GM12878 (cell line): ENCODE measurements around the gene NBEA. TPM values are rescaled to one million over a fixed set of nuclear protein-coding genes. Genes with fewer than 3 reads are reported as not detected.

Experiments
- ATAC-seq: fragments of 200-7000 bp; cut with Tn5 transposase; 3 replicates; pipeline ENCODE4 v1.9.1; 2020; ENCODE audit warnings: mild to moderate bottlenecking, moderate library complexity
- BruUV-seq: library from RNA; stranded (reverse); fragments of 400-500 nt; replicated peaks from 2 replicates; lab custom pipeline; 2021; lab: Mats Ljungman, UMichigan
- CTCF ChIA-PET: fragments of 300-600 bp; sonication (Branson Sonifier 250); formaldehyde crosslinking; extraction: SDS; loops from one replicate; lab custom pipeline; 2021; ENCODE audit warnings: inconsistent platforms; lab: Yijun Ruan, JAX
- POLR2A ChIA-PET: fragments of 350-600 bp; formaldehyde crosslinking; extraction: SDS; loops from one replicate; lab custom pipeline; 2021; ENCODE audit warnings: inconsistent platforms; lab: Charles Lee
- RAD21 ChIA-PET: fragments of 300-600 bp; sonication (Branson Sonifier 250); formaldehyde crosslinking; loops from one replicate; lab custom pipeline; 2023; ENCODE audit warnings: antibody characterized with exemption; ENCODE audit not compliant: unreplicated experiment; lab: Charles Lee
- SMC1A ChIA-PET: fragments of 300-600 bp; sonication (Branson Sonifier 250); formaldehyde crosslinking; loops from one replicate; lab custom pipeline; 2023; ENCODE audit not compliant: unreplicated experiment, uncharacterized antibody; lab: Charles Lee
- DNase-seq: peaks from one replicate; pipeline ENCODE4 v3.0.0-alpha.2; 2011; ENCODE audit warnings: low read depth, low spot score
- FAIRE-seq: peaks from 3 replicates; lab custom pipeline; 2011; peaks lifted over from hg19 to GRCh38; lab: Jason Lieb, UNC
- H2AFZ ChIP-seq: 2 replicates; pipeline ENCODE4 v1.6.0; 2011; ENCODE audit warnings: low read depth, low read length, control low read depth; ENCODE audit not compliant: control insufficient read depth
- H3K27ac ChIP-seq: 2 replicates; pipeline ENCODE4 v1.5.1; 2011; ENCODE audit warnings: control low read depth; ENCODE audit not compliant: control insufficient read depth, insufficient read depth
- H3K27me3 ChIP-seq, 2 experiments: replicated peaks in 1 of 2; 2 replicates each; pipeline versions ENCODE4 v1.6.0 to v1.6.1; 2011; ENCODE audit warnings: low read length in 1 of 2; ENCODE audit not compliant: control insufficient read depth in 2 of 2, insufficient read depth in 2 of 2
- H3K36me3 ChIP-seq, 2 experiments: 2 replicates each; pipeline ENCODE4 v1.5.1; 2011; ENCODE audit warnings: low read length in 1 of 2; ENCODE audit not compliant: control insufficient read depth in 2 of 2, insufficient read depth in 2 of 2
- H3K4me1 ChIP-seq: 2 replicates; pipeline ENCODE4 v1.6.1; 2011; ENCODE audit warnings: mild to moderate bottlenecking, low read length, moderate library complexity, mixed read lengths; ENCODE audit not compliant: control insufficient read depth, insufficient read depth
- H3K4me2 ChIP-seq: 2 replicates; pipeline ENCODE4 v1.6.0; 2011; ENCODE audit warnings: control low read depth; ENCODE audit not compliant: control insufficient read depth, insufficient read depth
- H3K4me3 ChIP-seq: fragments of 200-600 bp; sonication (generic); 2 replicates; pipeline ENCODE4 v1.5.1; 2016
- H3K79me2 ChIP-seq: 2 replicates; pipeline ENCODE4 v1.6.0; 2011; ENCODE audit warnings: low read length; ENCODE audit not compliant: control insufficient read depth, insufficient read depth
- H3K9ac ChIP-seq: 2 replicates; pipeline ENCODE4 v1.8.0; 2011; ENCODE audit warnings: low read length, control low read depth, mixed read lengths; ENCODE audit not compliant: control insufficient read depth, insufficient read depth
- H3K9me3 ChIP-seq: replicated peaks from 3 replicates; pipeline ENCODE4 v1.5.1; 2011; ENCODE audit warnings: mild to moderate bottlenecking, low read length; ENCODE audit not compliant: control insufficient read depth, insufficient read depth
- H4K20me1 ChIP-seq: 2 replicates; pipeline ENCODE4 v1.6.0; 2011; ENCODE audit not compliant: control insufficient read depth, insufficient read depth
- BCL11A ChIP-seq: IDR thresholded peaks from 2 replicates; pipeline ENCODE4 v1.6.1; 2011; ENCODE audit warnings: low read depth, low read length
- CBX3 ChIP-seq: fragments of 200-600 bp; sonication (generic); IDR thresholded peaks from 2 replicates; pipeline ENCODE4 v1.6.1; 2016; ENCODE audit warnings: low read depth, borderline replicate concordance
- CEBPB ChIP-seq, 2 experiments: fragments of 150-350 bp in 1 of 2; IDR thresholded peaks; 2 replicates each; pipeline ENCODE4 v1.6.1; 2012 to 2014; ENCODE audit warnings: low read depth in 2 of 2, low read length in 2 of 2, borderline replicate concordance in 1 of 2, inconsistent platforms in 1 of 2
- CHD1 ChIP-seq: IDR thresholded peaks from 2 replicates; pipeline ENCODE4 v1.6.1; 2012; ENCODE audit warnings: low read depth, low read length, improper control_type of control experiment
- CREM ChIP-seq: IDR thresholded peaks from 2 replicates; pipeline ENCODE4 v1.6.1; 2014; ENCODE audit warnings: antibody characterized with exemption, low read depth
- EP300 ChIP-seq, 2 experiments: fragments of 150-350 bp in 1 of 2; IDR thresholded peaks; 2 replicates each; pipeline ENCODE4 v1.6.1; 2011 to 2012; ENCODE audit warnings: low read depth in 2 of 2, low read length in 2 of 2, borderline replicate concordance in 1 of 2, improper control_type of control experiment in 1 of 2, inconsistent platforms in 1 of 2; ENCODE audit not compliant: control insufficient read depth in 1 of 2
- GABPA ChIP-seq: IDR thresholded peaks from 2 replicates; pipeline ENCODE4 v1.6.1; 2014; ENCODE audit warnings: antibody characterized with exemption, low read depth, mild to moderate bottlenecking, inconsistent platforms
- GATAD2B ChIP-seq: fragments of 450-650 bp; conservative IDR thresholded peaks from 2 replicates; pipeline ENCODE4 v1.6.1; 2017; ENCODE audit warnings: low read depth, mild to moderate bottlenecking, moderate library complexity
- IKZF1 ChIP-seq: fragments of 450-650 bp; conservative IDR thresholded peaks from 2 replicates; pipeline ENCODE4 v1.6.1; 2017; ENCODE audit warnings: antibody characterized with exemption, mild to moderate bottlenecking
- IRF3 ChIP-seq: fragments of 450-650 bp; IDR thresholded peaks from 2 replicates; pipeline ENCODE4 v1.6.1; 2014; ENCODE audit warnings: mild to moderate bottlenecking
- KAT2A ChIP-seq: conservative IDR thresholded peaks from 2 replicates; pipeline ENCODE4 v1.6.1; 2011; ENCODE audit warnings: low read depth, low read length; ENCODE audit not compliant: control insufficient read depth
- MTA2 ChIP-seq: fragments of 450-650 bp; IDR thresholded peaks from 2 replicates; pipeline ENCODE4 v1.6.1; 2016; ENCODE audit warnings: low read depth, mild to moderate bottlenecking, moderate library complexity
- MTA3 ChIP-seq: IDR thresholded peaks from 2 replicates; pipeline ENCODE4 v1.6.1; 2012; ENCODE audit warnings: low read length, inconsistent platforms, borderline replicate concordance
- MYB ChIP-seq: fragments of 150-350 bp; IDR thresholded peaks from 2 replicates; pipeline ENCODE4 v1.6.1; 2014; ENCODE audit warnings: mild to moderate bottlenecking, low read depth, low read length, borderline replicate concordance
- NR2C2 ChIP-seq: IDR thresholded peaks from 2 replicates; pipeline ENCODE4 v1.6.1; 2011; ENCODE audit warnings: borderline replicate concordance, low read depth; ENCODE audit not compliant: control insufficient read depth, insufficient read length
- NR2F1 ChIP-seq: fragments of 450-650 bp; conservative IDR thresholded peaks from 2 replicates; pipeline ENCODE4 v1.6.1; 2017; ENCODE audit warnings: mild to moderate bottlenecking
- TCF12 ChIP-seq: IDR thresholded peaks from 2 replicates; pipeline ENCODE4 v1.6.1; 2011; ENCODE audit warnings: low read depth, mild to moderate bottlenecking, low read length
- ZNF207 ChIP-seq: fragments of 450-650 bp; IDR thresholded peaks from 2 replicates; pipeline ENCODE4 v1.6.1; 2014; ENCODE audit warnings: antibody characterized with exemption, mild to moderate bottlenecking, borderline replicate concordance
- ZNF217 ChIP-seq: fragments of 450-650 bp; IDR thresholded peaks from 2 replicates; pipeline ENCODE4 v1.6.1; 2017; ENCODE audit warnings: antibody characterized with exemption, mild to moderate bottlenecking
- WGBS: methylation state at CpG from one replicate; pipeline ENCODE4 v1.1.6; 2016; ENCODE audit warnings: low lambda C conversion rate; ENCODE audit not compliant: insufficient replicate concordance, insufficient coverage; ENCODE audit errors: missing lambda C conversion rate; 5-methylcytosine and 5-hydroxymethylcytosine counted together
- in situ Hi-C: fragments of 300-500 bp; cut with MboI; formaldehyde crosslinking; loops from 9 replicates; pipeline ENCODE4 v1.14.3; 2018; ENCODE audit warnings: mixed read lengths
- intact Hi-C: fragments of 100-400 bp; cut with micrococcal nuclease; formaldehyde crosslinking; loops from one replicate; pipeline ENCODE4 v1.14.2; 2022; ENCODE audit not compliant: unreplicated experiment
- polyA plus RNA-seq, 11 experiments: library from polyadenylated mRNA; depleted of rRNA in 4 of 11; unstranded in 6 of 11; stranded (reverse) in 5 of 11; fragments of >200 nt; fragmentation: Nextera tagmentation in 4 of 11; fragmentation: Illumina TruSeq in 1 of 11; extraction: Ambion mirVana in 4 of 11; extraction: Trizol in 1 of 11; gene quantifications; 1 replicate in 1 of 11; 2 replicates in 10 of 11; pipeline versions ENCODE4 v1.2.1 to v1.2.3, GENCODE V29; 2011 to 2016; ENCODE audit warnings: inconsistent platforms in 2 of 11, missing spikeins in 2 of 11, low read depth in 1 of 11
- total RNA-seq, 4 experiments: library from RNA; depleted of rRNA in 3 of 4; stranded (reverse); fragments of >200 nt in 3 of 4; fragmentation: Illumina TruSeq in 1 of 4; extraction: Trizol in 1 of 4; gene quantifications; 2 replicates each; pipeline versions ENCODE4 v1.2.1 to v1.2.3, GENCODE V29; 2013 to 2021
- TF ChIP-seq, protein P1 (sequence below): IDR thresholded peaks from 2 replicates; pipeline ENCODE4 v1.6.1; 2011; ENCODE audit warnings: low read depth, low read length, improper control_type of control experiment, borderline replicate concordance
- TF ChIP-seq, protein P2 (sequence below): fragments of 450-650 bp; IDR thresholded peaks from 2 replicates; pipeline ENCODE4 v1.6.1; 2017; ENCODE audit warnings: low read depth, mild to moderate bottlenecking, moderate library complexity

The NBEA gene
- total and polyA plus RNA-seq, 10 of the 15 experiments (the other 5 are each of a cell fraction or from before 2014, with no cell fraction given), result 0.23 to 3.6 (median 0.55) TPM

- TF ChIP-seq, protein P1, sequence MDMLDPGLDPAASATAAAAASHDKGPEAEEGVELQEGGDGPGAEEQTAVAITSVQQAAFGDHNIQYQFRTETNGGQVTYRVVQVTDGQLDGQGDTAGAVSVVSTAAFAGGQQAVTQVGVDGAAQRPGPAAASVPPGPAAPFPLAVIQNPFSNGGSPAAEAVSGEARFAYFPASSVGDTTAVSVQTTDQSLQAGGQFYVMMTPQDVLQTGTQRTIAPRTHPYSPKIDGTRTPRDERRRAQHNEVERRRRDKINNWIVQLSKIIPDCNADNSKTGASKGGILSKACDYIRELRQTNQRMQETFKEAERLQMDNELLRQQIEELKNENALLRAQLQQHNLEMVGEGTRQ, result no peak
- TF ChIP-seq NR2C2 (no peak), EP300 (IDR thresholded peaks at IDR 0.05; ENCODE audit: borderline replicate concordance in 1 of 2, control insufficient read depth in 1 of 2, low read depth in 2 of 2, low read length in 2 of 2) (no peak)
These were observed 531.2 kb downstream of the NBEA start (continued) for GRCh38 chr13:35473206-35473775.

DNA sequence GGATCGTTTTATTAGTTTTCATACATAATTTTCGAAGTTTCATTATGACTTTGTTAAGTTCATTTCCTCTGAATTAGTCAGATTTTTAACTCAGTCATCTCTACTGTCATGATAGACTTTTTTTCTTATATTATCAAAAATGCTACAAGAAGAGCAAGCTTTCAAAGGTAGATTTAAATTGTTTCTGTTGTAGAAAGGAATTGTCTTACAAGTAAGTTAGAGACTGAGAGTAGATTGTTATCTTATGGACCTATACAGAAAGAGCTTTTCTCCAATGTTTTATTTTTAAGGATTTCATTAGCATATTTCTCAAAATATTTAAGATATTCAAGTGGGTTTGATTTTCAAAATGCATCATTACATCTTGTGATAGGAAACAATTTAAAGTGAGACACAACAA is 531.7 kb downstream of the NBEA start:
- no TSS peak for BruUV-seq
- Histone ChIP-seq H3K36me3 (no peaks in the 10 kb centered on the region), H3K4me1 (no peaks in the 10 kb centered on the region), H2AFZ (no peak overlapping the region), H3K27ac (no peak overlapping the region), H3K27me3 (peaks cover 11 to 31% of the 10 kb centered on the region in 2 experiments), H3K4me3 (no peak overlapping the region), H3K4me2 (no peak overlapping the region), H3K9me3 (no peaks in the 10 kb centered on the region; the same call in 2 of the 3 replicates), H4K20me1 (no peaks in the 10 kb centered on the region), H3K9ac (no peak overlapping the region), H3K79me2 (no peaks in the 10 kb centered on the region)
- ATAC-seq (no peak), FAIRE-seq (no peak), DNase-seq (no peak)
- CTCF ChIA-PET, result no interaction called here
- intact Hi-C loops (no loop called here), in situ Hi-C loops (no loop called here)
- TF ChIP-seq MTA2 (no peak), IKZF1 (no peak), ZNF207 (no peak), GABPA (no peak), KAT2A (no peak), MTA3 (no peak), CEBPB (IDR thresholded peaks at IDR 0.05; ENCODE audit: borderline replicate concordance in 1 of 2, low read depth in 2 of 2, low read length in 2 of 2) (no peak), CHD1 (no peak), IRF3 (no peak), CREM (no peak), NR2F1 (no peak), TCF12 (no peak), ZNF217 (no peak), GATAD2B (no peak), CBX3 (no peak), MYB (no peak), BCL11A (no peak)
- TF ChIP-seq, protein P2, sequence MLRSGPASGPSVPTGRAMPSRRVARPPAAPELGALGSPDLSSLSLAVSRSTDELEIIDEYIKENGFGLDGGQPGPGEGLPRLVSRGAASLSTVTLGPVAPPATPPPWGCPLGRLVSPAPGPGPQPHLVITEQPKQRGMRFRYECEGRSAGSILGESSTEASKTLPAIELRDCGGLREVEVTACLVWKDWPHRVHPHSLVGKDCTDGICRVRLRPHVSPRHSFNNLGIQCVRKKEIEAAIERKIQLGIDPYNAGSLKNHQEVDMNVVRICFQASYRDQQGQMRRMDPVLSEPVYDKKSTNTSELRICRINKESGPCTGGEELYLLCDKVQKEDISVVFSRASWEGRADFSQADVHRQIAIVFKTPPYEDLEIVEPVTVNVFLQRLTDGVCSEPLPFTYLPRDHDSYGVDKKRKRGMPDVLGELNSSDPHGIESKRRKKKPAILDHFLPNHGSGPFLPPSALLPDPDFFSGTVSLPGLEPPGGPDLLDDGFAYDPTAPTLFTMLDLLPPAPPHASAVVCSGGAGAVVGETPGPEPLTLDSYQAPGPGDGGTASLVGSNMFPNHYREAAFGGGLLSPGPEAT, result no peak
- WGBS, result 0% methylated on average over 2 of the region's 2 CpGs
- SMC1A ChIA-PET, result no interaction called here
- RAD21 ChIA-PET, result no interaction called here
- POLR2A ChIA-PET, result no interaction called here
